Stimulated activated CD8-positive, alpha-beta memory T cell treated with anti-CD3 and anti-CD28 coated beads, Interleukin-2, amount 100 ng/mL, for 1 hour (primary cell): ENCODE data around the gene CALN1.
"Not testable (repeated sequence)": the region's sequence is repeated elsewhere in the genome, so short reads cannot be mapped to it uniquely, and the experiment has no call there.

Experiments
- DNase-seq, 2 donors: peaks; one replicate each; pipeline ENCODE4 v3.0.0-alpha.2; 2020; ENCODE audit warnings: low read depth in 2 of 2

Gene CALN1

GRCh38 chr7:71746006-71746405 is 666.1 kb downstream of the CALN1 start:
- DNase-seq, result no peak

GRCh38 chr7:71740174-71740560 is 672.0 kb downstream of the CALN1 start:
- DNase-seq, result no peak

- no peak for DNase-seq
Observed at GRCh38 chr7:71739520-71740173, 672.5 kb downstream of the CALN1 start.

GRCh38 chr7:71737931-71738540 is 674.1 kb downstream of the CALN1 start:
- not testable (repeated sequence) for DNase-seq

- peak in 1 of 2 donors; percentile 17 for DNase-seq
Observed at GRCh38 chr7:71735961-71736556, 676.1 kb downstream of the CALN1 start.

GRCh38 chr7:71733107-71733870 is 678.8 kb downstream of the CALN1 start:
- DNase-seq, result peak; percentile 8 to 36

GRCh38 chr7:71731740-71732139 is 680.4 kb downstream of the CALN1 start:
- no peak for DNase-seq
